Endodermal cell (in vitro differentiated cells): ENCODE measurements around the gene MORF4L2. TPM values are rescaled to one million over a fixed set of nuclear protein-coding genes. Genes with fewer than 3 reads are reported as not detected.

Source experiments
- DNase-seq: peaks from one replicate; pipeline ENCODE4 v3.0.0-alpha.2; 2017
- H3K27ac ChIP-seq: 2 replicates; pipeline ENCODE4 v1.5.1; 2013; ENCODE audit warnings: mild to moderate bottlenecking, low read depth, low read length, moderate library complexity
- H3K27me3 ChIP-seq: 2 replicates; pipeline ENCODE4 v1.6.1; 2013; ENCODE audit warnings: mild to moderate bottlenecking, low read length, moderate library complexity; ENCODE audit not compliant: insufficient read depth, control insufficient read depth, poor library complexity, severe bottlenecking
- H3K36me3 ChIP-seq: 2 replicates; pipeline ENCODE4 v1.7.0; 2013; ENCODE audit warnings: mild to moderate bottlenecking, low read length, moderate library complexity; ENCODE audit not compliant: control insufficient read depth, insufficient read depth
- H3K4me1 ChIP-seq: one replicate; pipeline ENCODE4 v1.7.0; 2013; ENCODE audit warnings: low read length; ENCODE audit not compliant: control insufficient read depth, insufficient read depth
- H3K4me3 ChIP-seq: 2 replicates; pipeline ENCODE4 v1.5.1; 2013; ENCODE audit warnings: mild to moderate bottlenecking, low read length, moderate library complexity
- H3K9ac ChIP-seq: 2 replicates; pipeline ENCODE4 v1.6.1; 2013; ENCODE audit warnings: mild to moderate bottlenecking, low read length, moderate library complexity; ENCODE audit not compliant: poor library complexity, severe bottlenecking; ENCODE audit errors: extremely low read depth
- H3K9me3 ChIP-seq: 2 replicates; pipeline ENCODE4 v1.6.1; 2013; ENCODE audit warnings: mild to moderate bottlenecking, low read length, moderate library complexity; ENCODE audit not compliant: control insufficient read depth
- H3K27ac Mint-ChIP-seq: 2 replicates; pipeline ENCODE4 v1.8.0; 2020; ENCODE audit warnings: mixed read lengths
- H3K27me3 Mint-ChIP-seq: 2 replicates; pipeline ENCODE4 v1.8.0; 2021; ENCODE audit warnings: mild to moderate bottlenecking, mixed read lengths; ENCODE audit not compliant: insufficient read depth
- H3K36me3 Mint-ChIP-seq: 2 replicates; pipeline ENCODE4 v1.8.0; 2020; ENCODE audit warnings: low read depth, mixed read lengths
- H3K4me1 Mint-ChIP-seq: 2 replicates; pipeline ENCODE4 v1.8.0; 2020; ENCODE audit warnings: mixed read lengths
- H3K4me3 Mint-ChIP-seq: 2 replicates; pipeline ENCODE4 v1.8.0; 2020; ENCODE audit warnings: mild to moderate bottlenecking, moderate library complexity, mixed read lengths
- H3K9me3 Mint-ChIP-seq: 2 replicates; pipeline ENCODE4 v1.8.0; 2020; ENCODE audit warnings: mild to moderate bottlenecking, mixed read lengths
- WGBS, 2 experiments: methylation state at CpG; one replicate each; pipeline versions ENCODE4 v1.1.5 to v1.1.7; 2013; ENCODE audit warnings: missing lambda C conversion rate in 2 of 2, mixed read lengths in 1 of 2; ENCODE audit not compliant: insufficient coverage in 1 of 2, insufficient read length in 1 of 2; 5-methylcytosine and 5-hydroxymethylcytosine counted together
- total RNA-seq, 2 donors: library from RNA; stranded (reverse); fragmentation: NEBNext Ultra II Directional in 1 of 2; extraction: Animal tissue kit (Norgen Biotek cat#: 25700) in 1 of 2; gene quantifications; 2 replicates in 1 of 2; 3 replicates in 1 of 2; pipeline ENCODE4 v1.2.1, GENCODE V29; 2021
- TF ChIP-seq, protein P1 (sequence below): fragments of 200-600 bp; sonication (generic); conservative IDR thresholded peaks from 2 replicates; pipeline ENCODE4 v1.5.0; 2021; ENCODE audit warnings: antibody characterized with exemption, mild to moderate bottlenecking

Gene MORF4L2
- total RNA-seq, 2 donors from 2014 or later: 400 to 509 TPM

DNA sequence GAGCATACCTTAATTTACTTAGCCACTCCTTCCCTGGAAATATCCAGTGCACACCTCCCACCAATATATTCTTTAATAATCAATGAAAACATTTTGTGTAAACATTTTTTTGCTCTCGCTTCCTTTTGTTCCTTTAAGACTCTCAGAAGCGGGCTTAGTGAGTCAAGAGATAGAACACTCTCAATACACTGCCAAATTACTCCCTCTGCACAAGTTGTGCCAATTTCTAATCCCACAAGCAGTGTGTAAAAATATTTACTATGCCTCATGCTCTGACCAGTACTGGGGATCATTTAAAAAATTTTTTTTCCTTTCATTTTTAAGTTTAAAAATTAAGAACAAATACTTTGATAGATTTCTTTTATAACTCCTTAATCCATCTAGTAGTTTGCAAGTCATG, 5.1 kb downstream of the MORF4L2 start:
- Histone ChIP-seq H3K9me3 (no peaks in the 10 kb centered on the region), H3K36me3 (peaks cover 73% of the 10 kb centered on the region)
- H3K4me1 Mint-ChIP-seq: peaks cover 11% of the 10 kb centered on the region

DNA sequence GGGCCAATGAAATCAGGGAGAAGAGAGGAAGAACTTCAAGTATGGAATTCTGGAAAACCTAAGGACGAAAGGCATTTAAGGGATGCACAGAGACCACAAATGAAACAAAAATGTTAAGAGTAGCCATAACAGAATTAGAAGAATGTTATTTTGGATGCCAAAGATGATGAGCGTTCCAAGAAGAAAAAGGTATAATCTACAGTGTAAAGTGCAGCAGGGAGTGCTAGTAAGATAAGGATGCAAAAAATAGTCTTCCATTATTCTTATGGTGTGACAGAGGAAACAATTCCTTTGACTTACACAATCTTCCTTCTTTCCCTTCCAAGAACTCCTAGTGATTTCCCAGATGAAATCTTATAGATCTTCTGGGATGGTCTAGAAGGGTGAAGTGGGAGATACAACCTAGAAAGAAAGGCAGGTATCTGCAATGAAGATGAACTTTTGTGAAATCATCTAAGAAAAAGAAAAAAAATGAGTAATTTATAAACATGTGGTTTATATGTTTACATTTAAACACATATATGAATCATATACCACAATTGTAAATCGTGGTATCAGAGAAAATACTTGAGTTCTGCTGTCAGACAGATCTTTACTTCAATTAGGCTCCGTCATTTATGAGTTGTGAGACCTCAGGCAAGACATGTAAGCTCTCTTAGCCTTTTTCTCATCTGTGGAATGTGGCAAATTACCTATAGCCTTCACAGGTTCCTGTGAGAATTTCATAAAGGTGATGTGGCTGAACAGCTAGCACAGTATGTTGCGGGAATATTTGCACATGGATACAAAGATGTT, 8.1 kb downstream of the MORF4L2 start:
- Mint-ChIP-seq H3K36me3 (peaks cover 60% of the 10 kb centered on the region), H3K4me1 (peaks cover 27% of the 10 kb centered on the region), H3K27me3 (no peaks in the 10 kb centered on the region), H3K27ac (no peak overlapping the region), H3K4me3 (no peak overlapping the region), H3K9me3 (peaks cover 2% of the 10 kb centered on the region)
- no peak overlapping the region for H3K27ac ChIP-seq
- no peaks in the 10 kb centered on the region for H3K27me3 ChIP-seq
- TF ChIP-seq, protein P1, sequence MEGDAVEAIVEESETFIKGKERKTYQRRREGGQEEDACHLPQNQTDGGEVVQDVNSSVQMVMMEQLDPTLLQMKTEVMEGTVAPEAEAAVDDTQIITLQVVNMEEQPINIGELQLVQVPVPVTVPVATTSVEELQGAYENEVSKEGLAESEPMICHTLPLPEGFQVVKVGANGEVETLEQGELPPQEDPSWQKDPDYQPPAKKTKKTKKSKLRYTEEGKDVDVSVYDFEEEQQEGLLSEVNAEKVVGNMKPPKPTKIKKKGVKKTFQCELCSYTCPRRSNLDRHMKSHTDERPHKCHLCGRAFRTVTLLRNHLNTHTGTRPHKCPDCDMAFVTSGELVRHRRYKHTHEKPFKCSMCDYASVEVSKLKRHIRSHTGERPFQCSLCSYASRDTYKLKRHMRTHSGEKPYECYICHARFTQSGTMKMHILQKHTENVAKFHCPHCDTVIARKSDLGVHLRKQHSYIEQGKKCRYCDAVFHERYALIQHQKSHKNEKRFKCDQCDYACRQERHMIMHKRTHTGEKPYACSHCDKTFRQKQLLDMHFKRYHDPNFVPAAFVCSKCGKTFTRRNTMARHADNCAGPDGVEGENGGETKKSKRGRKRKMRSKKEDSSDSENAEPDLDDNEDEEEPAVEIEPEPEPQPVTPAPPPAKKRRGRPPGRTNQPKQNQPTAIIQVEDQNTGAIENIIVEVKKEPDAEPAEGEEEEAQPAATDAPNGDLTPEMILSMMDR: no peak
- no peak overlapping the region for H3K9ac ChIP-seq
- 93 to 100% methylated on average over 1 to 5 of the region's 5 CpGs for WGBS, 2 experiments
- DNase-seq: no peak
- peaks cover 68% of the 10 kb centered on the region for H3K36me3 ChIP-seq
- no peaks in the 10 kb centered on the region for H3K9me3 ChIP-seq
- H3K4me3 ChIP-seq: no peak overlapping the region
- no peaks in the 10 kb centered on the region for H3K4me1 ChIP-seq

More for the DNA sequence above, 5.1 kb downstream of the MORF4L2 start:
- H3K4me3 ChIP-seq: no peak overlapping the region
- Mint-ChIP-seq H3K27ac (no peak overlapping the region), H3K36me3 (peaks cover 63% of the 10 kb centered on the region), H3K9me3 (no peaks in the 10 kb centered on the region), H3K27me3 (no peaks in the 10 kb centered on the region), H3K4me3 (no peak overlapping the region)
- H3K27ac ChIP-seq: no peak overlapping the region
- H3K4me1 ChIP-seq: no peaks in the 10 kb centered on the region
- H3K27me3 ChIP-seq: no peaks in the 10 kb centered on the region
- TF ChIP-seq, protein P1: no peak
- no peak for DNase-seq
- H3K9ac ChIP-seq: no peak overlapping the region
- WGBS, 2 experiments: 90% methylated on average over 2 of the region's 2 CpGs; no CpG with 5 or more reads in 1 of the 2 experiments

DNA sequence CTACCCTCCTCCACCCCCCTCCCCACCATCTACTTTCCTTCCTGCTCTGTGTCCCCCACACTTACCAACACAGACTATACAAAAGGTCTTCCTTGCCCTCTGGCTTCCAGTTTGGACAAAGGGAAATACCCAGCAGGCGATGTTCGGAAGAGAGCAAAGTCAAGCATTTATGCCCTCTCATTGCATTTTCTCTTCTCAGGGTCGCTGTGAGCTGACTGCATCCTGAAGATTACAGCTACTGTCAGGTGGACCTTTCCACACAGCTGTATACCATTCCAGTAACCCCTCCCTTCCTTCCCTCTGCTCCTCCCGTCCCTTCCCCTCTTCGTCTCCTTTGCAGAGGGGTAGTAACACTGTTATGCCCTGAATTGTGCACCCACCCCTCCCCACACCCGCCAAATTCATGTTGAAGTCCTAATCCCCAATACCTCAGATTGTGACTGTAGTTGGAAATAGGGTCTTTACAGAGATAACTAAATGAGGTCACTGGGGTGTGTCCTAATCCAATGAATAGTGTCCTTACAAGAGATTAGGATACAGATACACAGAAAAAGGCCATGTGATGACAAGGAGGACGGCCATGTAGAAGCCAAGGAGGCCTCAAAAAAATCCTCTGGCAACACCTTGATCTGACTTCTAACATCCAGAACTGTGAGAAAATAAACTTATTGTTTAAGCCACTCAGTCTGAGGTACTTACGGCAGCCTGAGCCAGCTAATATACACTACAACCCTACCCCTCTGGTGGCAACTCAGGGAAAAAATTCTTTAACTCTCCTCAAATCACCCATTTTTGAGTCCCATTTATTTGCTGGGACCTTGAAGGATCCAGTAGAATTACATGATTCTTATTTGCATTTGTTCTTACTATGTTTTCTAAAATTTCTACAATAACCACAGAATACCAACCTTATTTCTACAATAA, 11.7 kb downstream of the MORF4L2 start:
- peaks cover 6% of the 10 kb centered on the region for H3K9me3 Mint-ChIP-seq
- Histone ChIP-seq H3K9ac (no peak overlapping the region), H3K4me1 (no peaks in the 10 kb centered on the region), H3K27ac (no peak overlapping the region), H3K36me3 (peaks cover 37% of the 10 kb centered on the region), H3K27me3 (no peaks in the 10 kb centered on the region), H3K4me3 (no peak overlapping the region), H3K9me3 (no peaks in the 10 kb centered on the region)
- WGBS, 2 experiments: 74 to 81% methylated on average over 2 to 7 of the region's 8 CpGs
- peaks cover 25% of the 10 kb centered on the region for H3K4me1 Mint-ChIP-seq
- TF ChIP-seq, protein P1: peak; percentile 60
- H3K27me3 Mint-ChIP-seq: peaks cover 4% of the 10 kb centered on the region
- H3K36me3 Mint-ChIP-seq: peaks cover 41% of the 10 kb centered on the region
- DNase-seq: peak; percentile 53
- peak overlapping the region; percentile 63 for H3K27ac Mint-ChIP-seq
- H3K4me3 Mint-ChIP-seq: no peak overlapping the region
